SIG-M5 (cell line): Measurements from ENCODE around the gene KRTAP12-3.
"Not testable (repeated sequence)": the region's sequence is repeated elsewhere in the genome, so short reads cannot be mapped to it uniquely, and the experiment has no call there.

Experiments
- DNase-seq: peaks from one replicate; lab custom pipeline; 2025; lab: John Stamatoyannopoulos, UW

Gene KRTAP12-3

GRCh38 chr21:44685050-44685449, 27.3 kb downstream of the KRTAP12-3 start:
- not testable (repeated sequence) for DNase-seq

- DNase-seq = no peak
Observed at GRCh38 chr21:44686000-44686781, 28.5 kb downstream of the KRTAP12-3 start.

- no peak for DNase-seq
Observed at GRCh38 chr21:44686843-44687561, 29.3 kb downstream of the KRTAP12-3 start.

- no peak for DNase-seq
Observed at GRCh38 chr21:44687671-44688070, 29.9 kb downstream of the KRTAP12-3 start.

GRCh38 chr21:44689740-44690139, 32.0 kb downstream of the KRTAP12-3 start:
- not testable (repeated sequence) for DNase-seq

GRCh38 chr21:44691686-44692085, 34.0 kb downstream of the KRTAP12-3 start:
- no peak for DNase-seq

GRCh38 chr21:44692798-44693512, 35.2 kb downstream of the KRTAP12-3 start:
- DNase-seq = no peak

- DNase-seq = no peak
Observed at GRCh38 chr21:44694776-44695175, 37.0 kb downstream of the KRTAP12-3 start.

- no peak for DNase-seq
Observed at GRCh38 chr21:44695184-44695583, 37.5 kb downstream of the KRTAP12-3 start.

- DNase-seq = no peak
Observed at GRCh38 chr21:44695641-44696040, 37.9 kb downstream of the KRTAP12-3 start.

- DNase-seq = no peak
Observed at GRCh38 chr21:44696572-44696971, 38.8 kb downstream of the KRTAP12-3 start.

GRCh38 chr21:44697172-44697810, 39.6 kb downstream of the KRTAP12-3 start, which contains the start of gene KRTAP10-12:
Gene KRTAP10-12 (plus strand): TSS chr21:44697172. CDS start chr21:44697202, 30 bp downstream.
- DNase-seq = not testable (repeated sequence)

- DNase-seq = no peak
Observed at GRCh38 chr21:44697811-44698734, 40.3 kb downstream of the KRTAP12-3 start.

- no peak for DNase-seq
Observed at GRCh38 chr21:44699502-44700001, 41.8 kb downstream of the KRTAP12-3 start.

- DNase-seq = no peak
Observed at GRCh38 chr21:44700101-44701022, 42.6 kb downstream of the KRTAP12-3 start.

- no peak for DNase-seq
Observed at GRCh38 chr21:44701023-44701400, 43.3 kb downstream of the KRTAP12-3 start.

GRCh38 chr21:44701541-44701940, 43.8 kb downstream of the KRTAP12-3 start:
- DNase-seq = no peak

- no peak for DNase-seq
Observed at GRCh38 chr21:44702111-44702972, 44.6 kb downstream of the KRTAP12-3 start.
